ENCODE results near the gene DMPK.
"Not testable (repeated sequence)": the region's sequence is repeated elsewhere in the genome, so short reads cannot be mapped to it uniquely, and the experiment has no call there.

The DMPK gene

GRCh38 chr19:45767410-45767880 lies 14.8 kb downstream of the DMPK start:
- no peak for DNase-seq

GRCh38 chr19:45766869-45767346 lies 15.4 kb downstream of the DMPK start:
- no peak for DNase-seq

GRCh38 chr19:45766296-45766868 lies 15.9 kb downstream of the DMPK start:
- DNase-seq: no peak

GRCh38 chr19:45765702-45766295 lies 16.5 kb downstream of the DMPK start:
- DNase-seq: no peak

- no peak for DNase-seq
These were observed 17.2 kb downstream of the DMPK start for GRCh38 chr19:45764945-45765701.

GRCh38 chr19:45764475-45764874 lies 17.8 kb downstream of the DMPK start:
- no peak for DNase-seq

- no peak for DNase-seq
These were observed 18.5 kb downstream of the DMPK start for GRCh38 chr19:45763691-45764294.

- no peak for DNase-seq
These were observed 19.2 kb downstream of the DMPK start for GRCh38 chr19:45762870-45763631.

- DNase-seq: no peak
These were observed 20.6 kb downstream of the DMPK start for GRCh38 chr19:45761714-45762113.

- no peak for DNase-seq
These were observed 23.4 kb downstream of the DMPK start for GRCh38 chr19:45758921-45759320.

GRCh38 chr19:45757695-45758094 lies 24.6 kb downstream of the DMPK start:
- no peak for DNase-seq

GRCh38 chr19:45754323-45754722 lies 28.0 kb downstream of the DMPK start:
- DNase-seq: no peak

GRCh38 chr19:45753548-45753947 lies 28.7 kb downstream of the DMPK start:
- DNase-seq: no peak

- DNase-seq: no peak
These were observed 29.7 kb downstream of the DMPK start for GRCh38 chr19:45752639-45753038.

- DNase-seq: not testable (repeated sequence)
These were observed 30.8 kb downstream of the DMPK start for GRCh38 chr19:45751483-45751882.

- no peak for DNase-seq
These were observed 34.8 kb downstream of the DMPK start for GRCh38 chr19:45747513-45747912.

GRCh38 chr19:45746866-45747265 lies 35.4 kb downstream of the DMPK start:
- DNase-seq: no peak

- no peak for DNase-seq
These were observed 36.7 kb downstream of the DMPK start for GRCh38 chr19:45745606-45746005.

GRCh38 chr19:45742969-45743368 lies 39.3 kb downstream of the DMPK start:
- DNase-seq: no peak

GRCh38 chr19:45739498-45740439 lies 42.5 kb downstream of the DMPK start:
- DNase-seq: no peak

- no peak for DNase-seq
These were observed 49.0 kb downstream of the DMPK start, which contains the start of gene MEIOSIN for GRCh38 chr19:45733160-45733810. TSS of gene MEIOSIN (plus strand) at chr19:45733439. CDS start at chr19:45735377, 1,938 bp downstream.

All from CD4-positive, alpha-beta T cell treated with Interleukin-15 for 1 hour (primary cell).